Measurements from ENCODE around the gene ELK3. TPM values are rescaled to one million over a fixed set of nuclear protein-coding genes. Genes with fewer than 3 reads are reported as not detected.
A peak's percentile ranks its signal among the peaks of the same experiment; 100 is the strongest.

ELK3 gene
- total RNA-seq, 1 experiment from 2014 or later, result 0.45 TPM

DNA sequence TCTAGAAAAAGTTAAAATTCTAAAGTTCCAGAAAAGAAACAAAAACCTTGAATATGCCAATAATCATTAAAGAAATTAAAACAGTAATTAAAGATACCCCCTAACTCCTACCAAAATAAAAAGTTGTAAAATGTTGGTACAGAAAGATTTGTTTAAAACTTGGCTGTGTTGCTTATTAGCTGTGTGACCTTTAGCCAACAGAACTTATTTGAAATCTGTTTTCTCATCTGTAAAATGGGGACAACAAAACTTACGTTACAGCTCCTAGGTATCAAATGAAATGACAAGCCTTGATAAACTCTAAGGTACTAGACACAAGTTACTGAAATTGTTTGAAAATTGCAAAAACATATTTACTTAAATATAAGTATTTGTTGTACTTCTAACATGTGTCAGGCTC is 71.7 kb downstream of the ELK3 start:
- TF ChIP-seq, protein P1, sequence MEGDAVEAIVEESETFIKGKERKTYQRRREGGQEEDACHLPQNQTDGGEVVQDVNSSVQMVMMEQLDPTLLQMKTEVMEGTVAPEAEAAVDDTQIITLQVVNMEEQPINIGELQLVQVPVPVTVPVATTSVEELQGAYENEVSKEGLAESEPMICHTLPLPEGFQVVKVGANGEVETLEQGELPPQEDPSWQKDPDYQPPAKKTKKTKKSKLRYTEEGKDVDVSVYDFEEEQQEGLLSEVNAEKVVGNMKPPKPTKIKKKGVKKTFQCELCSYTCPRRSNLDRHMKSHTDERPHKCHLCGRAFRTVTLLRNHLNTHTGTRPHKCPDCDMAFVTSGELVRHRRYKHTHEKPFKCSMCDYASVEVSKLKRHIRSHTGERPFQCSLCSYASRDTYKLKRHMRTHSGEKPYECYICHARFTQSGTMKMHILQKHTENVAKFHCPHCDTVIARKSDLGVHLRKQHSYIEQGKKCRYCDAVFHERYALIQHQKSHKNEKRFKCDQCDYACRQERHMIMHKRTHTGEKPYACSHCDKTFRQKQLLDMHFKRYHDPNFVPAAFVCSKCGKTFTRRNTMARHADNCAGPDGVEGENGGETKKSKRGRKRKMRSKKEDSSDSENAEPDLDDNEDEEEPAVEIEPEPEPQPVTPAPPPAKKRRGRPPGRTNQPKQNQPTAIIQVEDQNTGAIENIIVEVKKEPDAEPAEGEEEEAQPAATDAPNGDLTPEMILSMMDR (IDR thresholded peaks at IDR 0.05; ENCODE audit: insufficient read depth in 1 of 2, low read depth in 1 of 2, low read length in 1 of 2, severe bottlenecking in 1 of 2, unreplicated experiment in 1 of 2), result no peak
- H3K36me3 ChIP-seq (ENCODE audit: control insufficient read depth, insufficient read depth, low read length), result no peaks in the 10 kb centered on the region

DNA sequence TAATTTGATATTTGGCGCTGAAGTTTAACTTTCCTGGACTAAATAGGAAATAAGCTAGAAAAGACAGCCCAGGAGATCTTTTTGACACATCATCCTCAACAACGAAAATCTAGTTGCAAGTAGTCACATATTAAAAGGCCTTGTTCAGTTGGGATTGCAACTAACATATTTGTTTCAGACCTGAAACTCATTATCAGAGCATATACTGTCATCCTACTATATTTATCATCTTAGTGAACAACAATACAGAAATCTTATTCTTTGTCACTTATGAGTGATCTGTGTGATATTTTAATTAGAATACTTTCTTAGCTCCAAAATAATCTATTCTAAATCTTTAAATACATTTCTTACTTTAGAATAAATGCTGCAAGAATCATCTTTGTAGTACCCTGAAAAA is 72.1 kb downstream of the ELK3 start:
- Histone ChIP-seq H3K27me3 (replicated peaks; ENCODE audit: control insufficient read depth, insufficient read depth, low read length) (no peaks in the 10 kb centered on the region), H3K36me3 (ENCODE audit: control insufficient read depth, insufficient read depth, low read length) (no peaks in the 10 kb centered on the region), H3K4me1 (0 out of 2 replicates have a peak, but pooled peaks cover 4% of the 10 kb centered on the region), H3K4me3 (ENCODE audit: low read depth, low read length) (no peak overlapping the region), H3K9me3 (no peaks in the 10 kb centered on the region)
- ChIA-PET POLR2A (no interaction called here), CTCF (no interaction called here)
- H3K4me3 Mint-ChIP-seq (ENCODE audit: unreplicated experiment), result no peak overlapping the region
- intact Hi-C loops (cut with micrococcal nuclease; ENCODE audit: unreplicated experiment), result no loop called here
- TF ChIP-seq, protein P1 (IDR thresholded peaks at IDR 0.05; ENCODE audit: insufficient read depth in 1 of 2, low read depth in 1 of 2, low read length in 1 of 2, severe bottlenecking in 1 of 2, unreplicated experiment in 1 of 2), result no peak
- no peaks in the 10 kb centered on the region for H3K36me3 Mint-ChIP-seq (ENCODE audit: insufficient read depth, unreplicated experiment)
- no peaks in the 10 kb centered on the region for H3K9me3 Mint-ChIP-seq (ENCODE audit: unreplicated experiment)
- no peak overlapping the region for H3K27ac Mint-ChIP-seq (ENCODE audit: unreplicated experiment)
- no TSS peak for BruUV-seq (replicated peaks)
- H3K27me3 Mint-ChIP-seq (ENCODE audit: insufficient read depth, unreplicated experiment), result no peaks in the 10 kb centered on the region
- DNase-seq, result no peak
- H3K4me1 Mint-ChIP-seq (ENCODE audit: low read depth, unreplicated experiment), result peaks cover 11% of the 10 kb centered on the region

More for the DNA sequence above, 71.7 kb downstream of the ELK3 start:
- ChIA-PET POLR2A (no interaction called here), CTCF (no interaction called here)
- Mint-ChIP-seq H3K27me3 (ENCODE audit: insufficient read depth, unreplicated experiment) (no peaks in the 10 kb centered on the region), H3K36me3 (ENCODE audit: insufficient read depth, unreplicated experiment) (no peaks in the 10 kb centered on the region), H3K4me3 (ENCODE audit: unreplicated experiment) (no peak overlapping the region), H3K9me3 (ENCODE audit: unreplicated experiment) (no peaks in the 10 kb centered on the region), H3K4me1 (ENCODE audit: low read depth, unreplicated experiment) (peaks cover 11% of the 10 kb centered on the region), H3K27ac (ENCODE audit: unreplicated experiment) (no peak overlapping the region)
- intact Hi-C loops (cut with micrococcal nuclease; ENCODE audit: unreplicated experiment), result no loop called here
- H3K9me3 ChIP-seq, result no peaks in the 10 kb centered on the region
- DNase-seq, result no peak
- no peak overlapping the region for H3K4me3 ChIP-seq (ENCODE audit: low read depth, low read length)
- no peaks in the 10 kb centered on the region for H3K27me3 ChIP-seq (replicated peaks; ENCODE audit: control insufficient read depth, insufficient read depth, low read length)
- H3K4me1 ChIP-seq, result 0 out of 2 replicates have a peak, but pooled peaks cover 4% of the 10 kb centered on the region
- BruUV-seq (replicated peaks), result no TSS peak

DNA sequence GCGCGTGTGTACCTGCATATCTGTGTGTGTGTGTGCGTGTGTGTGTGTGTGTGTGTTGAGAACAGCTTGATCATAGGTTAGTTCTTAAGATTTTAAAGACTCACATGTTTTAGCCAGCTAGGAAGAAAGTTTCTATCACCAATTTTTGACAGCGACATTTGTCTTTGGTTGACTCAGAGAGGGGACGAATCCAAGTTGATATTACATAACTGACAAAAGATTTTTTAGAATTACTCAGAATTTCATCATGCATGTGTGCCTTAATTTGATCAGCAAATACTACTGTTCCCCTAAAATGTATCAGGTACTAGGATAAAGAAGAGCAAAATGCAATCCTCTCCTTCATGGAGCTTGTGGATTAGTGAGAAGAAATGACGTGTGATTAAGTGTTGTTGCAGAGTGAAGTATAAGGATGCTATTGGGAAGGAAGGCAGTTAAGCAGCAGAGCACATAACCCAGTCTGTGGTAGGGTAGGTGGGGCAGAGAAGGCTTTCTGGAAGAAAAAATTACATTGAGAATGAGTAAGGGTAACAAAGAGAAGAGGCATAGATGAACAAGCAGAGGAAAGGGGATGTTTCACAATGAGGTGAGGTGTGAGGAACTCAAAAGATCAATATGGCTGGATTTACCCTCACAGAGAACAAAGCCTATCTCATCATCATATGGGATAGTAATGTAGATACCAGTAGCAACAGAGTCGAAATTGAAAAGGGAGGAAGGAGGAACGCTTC is 77.5 kb downstream of the ELK3 start:
- Histone ChIP-seq H3K4me1 (no peaks in the 10 kb centered on the region), H3K36me3 (ENCODE audit: control insufficient read depth, insufficient read depth, low read length) (no peaks in the 10 kb centered on the region), H3K4me3 (ENCODE audit: low read depth, low read length) (no peak overlapping the region), H3K27me3 (replicated peaks; ENCODE audit: control insufficient read depth, insufficient read depth, low read length) (no peaks in the 10 kb centered on the region), H3K9me3 (no peaks in the 10 kb centered on the region)
- intact Hi-C loops (cut with micrococcal nuclease; ENCODE audit: unreplicated experiment), result no loop called here
- Mint-ChIP-seq H3K36me3 (ENCODE audit: insufficient read depth, unreplicated experiment) (no peaks in the 10 kb centered on the region), H3K27ac (ENCODE audit: unreplicated experiment) (peak overlapping the region; percentile 3), H3K4me1 (ENCODE audit: low read depth, unreplicated experiment) (no peaks in the 10 kb centered on the region), H3K27me3 (ENCODE audit: insufficient read depth, unreplicated experiment) (no peaks in the 10 kb centered on the region), H3K4me3 (ENCODE audit: unreplicated experiment) (no peak overlapping the region), H3K9me3 (ENCODE audit: unreplicated experiment) (no peaks in the 10 kb centered on the region)
- no peak for DNase-seq
- POLR2A ChIA-PET, result no interaction called here
- CTCF ChIA-PET, result no interaction called here
- TF ChIP-seq, protein P1 (IDR thresholded peaks at IDR 0.05; ENCODE audit: insufficient read depth in 1 of 2, low read depth in 1 of 2, low read length in 1 of 2, severe bottlenecking in 1 of 2, unreplicated experiment in 1 of 2), result no peak
- no TSS peak for BruUV-seq (replicated peaks)

All from Caco-2 (cell line).